ENCODE measurements around the gene TFG.

TFG gene

DNA sequence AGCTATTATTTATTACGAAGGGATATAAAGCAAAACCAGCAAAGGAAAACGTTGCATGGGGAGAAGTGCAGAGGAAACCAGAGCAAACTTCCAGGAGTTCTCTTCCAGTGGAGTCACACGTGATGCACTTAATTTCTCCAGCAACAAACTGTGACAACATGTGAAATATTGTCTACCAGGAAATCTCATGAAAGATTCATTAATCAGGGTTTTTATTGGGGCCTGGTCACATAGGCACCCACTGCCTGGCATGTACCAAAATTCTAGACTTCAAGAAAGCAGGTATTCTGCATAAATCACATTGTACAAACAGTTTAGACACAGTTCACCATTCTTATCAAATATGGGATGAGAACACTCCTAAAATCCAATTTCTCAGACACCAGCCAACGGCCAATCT, 5.4 kb upstream of the TFG start:
- no peak for DNase-seq (ENCODE audit: low read depth in 2 of 3, low spot score in 2 of 3)

DNA sequence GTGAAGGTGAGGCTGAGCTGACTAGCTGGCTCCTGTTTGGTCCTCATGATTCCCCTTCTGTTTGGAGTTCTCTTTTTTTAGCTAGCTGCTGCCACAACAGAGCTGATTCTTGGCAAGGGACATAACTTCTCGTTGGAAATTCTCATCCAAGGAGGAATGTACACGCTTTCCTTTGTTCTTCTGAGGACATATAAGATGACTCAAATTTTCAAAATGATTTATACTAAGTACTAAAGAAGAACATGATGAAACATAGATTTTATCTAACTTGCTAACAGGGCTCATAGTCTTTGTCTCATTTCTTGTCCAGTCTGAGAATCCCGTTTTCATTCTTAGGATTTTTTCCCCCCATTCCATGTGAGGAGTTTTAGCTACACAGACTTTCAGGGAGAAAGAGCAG, 2.9 kb upstream of the TFG start:
- DNase-seq (ENCODE audit: low read depth in 2 of 3, low spot score in 2 of 3) = no peak

DNA sequence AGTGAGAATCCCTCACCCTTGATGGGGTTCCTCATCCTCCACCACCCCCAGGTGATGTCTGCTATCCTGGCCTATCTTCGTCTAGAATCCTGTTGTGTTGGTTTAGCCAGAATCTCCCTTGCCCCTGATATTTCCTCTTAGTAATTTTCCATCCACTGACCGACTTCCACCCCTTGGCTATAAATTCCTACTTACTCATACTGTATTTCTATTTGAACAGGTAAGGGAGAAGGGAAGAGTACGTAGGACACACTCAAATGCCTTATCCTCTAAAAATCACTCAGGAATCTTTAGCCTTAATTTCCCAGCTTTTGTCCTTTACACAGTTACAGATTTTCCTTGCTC, 678 bp upstream of the TFG start:
- no peak for DNase-seq (ENCODE audit: low read depth in 2 of 3, low spot score in 2 of 3)

DNA sequence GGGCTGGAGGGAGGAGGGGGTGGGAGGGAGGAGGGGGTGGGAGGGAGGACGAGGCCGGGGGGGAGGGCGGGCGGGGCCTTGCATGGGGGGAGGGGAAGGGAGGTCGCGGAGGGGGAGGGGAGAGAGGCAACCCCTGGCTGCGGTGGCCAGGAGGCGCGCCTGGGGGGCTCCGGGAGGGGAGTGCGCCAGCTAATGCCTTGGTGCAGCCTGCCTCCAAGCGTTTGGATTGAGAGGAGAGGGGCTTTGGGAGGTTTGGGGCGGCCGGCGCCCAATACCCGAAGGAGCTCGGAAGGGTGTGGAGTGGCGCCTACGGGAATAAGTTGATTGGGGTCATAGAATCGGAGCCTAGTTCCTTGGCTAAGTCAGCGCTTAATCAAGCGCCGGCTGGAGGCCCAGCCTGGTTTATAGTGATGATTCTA, 557 bp downstream of the TFG start:
- peak in 1 of 3 experiments; percentile 14 for DNase-seq (ENCODE audit: low read depth in 2 of 3, low spot score in 2 of 3)

DNA sequence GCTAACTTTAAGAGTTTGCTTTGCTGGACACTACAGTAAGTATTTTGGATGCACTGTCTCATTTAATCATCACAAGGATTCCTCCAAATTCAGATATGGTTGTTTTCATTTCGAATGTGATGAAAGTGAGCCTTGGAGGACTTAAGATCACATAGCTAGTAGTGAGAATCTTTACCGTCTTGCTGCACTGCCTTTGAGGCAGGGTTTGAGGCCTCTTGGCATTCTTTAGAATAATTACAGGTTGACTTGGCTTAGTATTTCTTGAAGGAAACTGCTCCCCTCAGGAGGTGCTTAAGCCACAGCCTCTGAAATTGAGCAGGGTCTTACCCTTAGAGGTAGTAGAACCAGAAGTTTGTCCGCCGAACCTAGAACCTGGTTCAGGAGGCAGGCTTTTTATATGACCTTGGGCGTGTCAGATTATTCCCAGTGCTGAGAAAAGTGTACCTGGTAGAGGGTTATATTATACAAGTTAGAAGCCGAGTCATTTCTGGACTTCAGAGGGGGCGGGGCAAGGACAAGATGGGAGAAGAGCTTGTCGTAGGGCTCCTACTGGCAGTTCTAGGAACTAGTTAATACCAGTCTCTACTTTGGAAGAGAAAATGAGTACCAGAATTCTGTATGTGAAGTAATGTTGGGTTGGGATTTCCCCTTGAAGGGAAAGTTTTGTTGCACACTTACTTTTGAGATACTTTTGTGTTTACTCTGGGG, 1.1 kb downstream of the TFG start:
- peak; percentile 22 to 40 (median 33) for DNase-seq (ENCODE audit: low read depth in 2 of 3, low spot score in 2 of 3)

DNA sequence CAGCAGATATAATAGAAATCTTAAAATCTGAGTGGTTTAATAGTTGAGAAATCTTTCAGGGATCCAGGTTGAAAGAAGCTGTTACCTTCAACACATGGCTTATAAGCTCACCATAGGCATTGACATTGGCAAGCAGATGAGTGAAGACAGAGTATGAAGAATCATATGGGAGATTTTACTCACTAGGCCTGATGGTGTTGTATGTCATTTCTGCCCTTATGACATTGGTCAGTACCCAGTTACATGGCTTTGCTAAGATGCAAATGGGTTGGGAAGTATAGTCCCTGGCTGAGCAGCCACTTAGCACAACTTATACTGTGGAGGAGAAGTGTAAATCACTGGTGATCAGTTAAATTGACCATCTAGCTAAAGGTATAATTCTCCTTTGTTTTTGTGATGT, 5.9 kb downstream of the TFG start:
- DNase-seq (ENCODE audit: low read depth in 2 of 3, low spot score in 2 of 3) = no peak

DNA sequence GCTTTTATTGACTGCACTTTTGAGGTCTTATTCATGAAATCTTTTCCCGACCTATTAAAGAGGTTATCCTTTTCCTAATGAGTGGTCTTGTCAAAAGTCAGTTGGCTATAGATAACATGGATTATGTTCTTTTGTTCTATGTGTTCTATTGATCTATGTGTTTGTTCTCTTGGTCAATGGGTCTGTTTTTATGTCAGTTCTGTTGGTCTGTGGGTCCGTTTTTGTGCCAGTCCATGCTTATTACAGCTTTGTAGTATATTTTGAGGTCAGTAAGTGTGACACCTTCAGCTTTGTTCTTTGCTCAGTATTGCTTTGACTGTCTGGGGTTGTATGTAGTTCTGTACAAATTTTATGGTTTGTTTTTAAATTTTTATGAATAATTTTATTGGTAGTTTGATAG, 7.8 kb downstream of the TFG start:
- DNase-seq (ENCODE audit: low read depth in 2 of 3, low spot score in 2 of 3) = no peak

DNA sequence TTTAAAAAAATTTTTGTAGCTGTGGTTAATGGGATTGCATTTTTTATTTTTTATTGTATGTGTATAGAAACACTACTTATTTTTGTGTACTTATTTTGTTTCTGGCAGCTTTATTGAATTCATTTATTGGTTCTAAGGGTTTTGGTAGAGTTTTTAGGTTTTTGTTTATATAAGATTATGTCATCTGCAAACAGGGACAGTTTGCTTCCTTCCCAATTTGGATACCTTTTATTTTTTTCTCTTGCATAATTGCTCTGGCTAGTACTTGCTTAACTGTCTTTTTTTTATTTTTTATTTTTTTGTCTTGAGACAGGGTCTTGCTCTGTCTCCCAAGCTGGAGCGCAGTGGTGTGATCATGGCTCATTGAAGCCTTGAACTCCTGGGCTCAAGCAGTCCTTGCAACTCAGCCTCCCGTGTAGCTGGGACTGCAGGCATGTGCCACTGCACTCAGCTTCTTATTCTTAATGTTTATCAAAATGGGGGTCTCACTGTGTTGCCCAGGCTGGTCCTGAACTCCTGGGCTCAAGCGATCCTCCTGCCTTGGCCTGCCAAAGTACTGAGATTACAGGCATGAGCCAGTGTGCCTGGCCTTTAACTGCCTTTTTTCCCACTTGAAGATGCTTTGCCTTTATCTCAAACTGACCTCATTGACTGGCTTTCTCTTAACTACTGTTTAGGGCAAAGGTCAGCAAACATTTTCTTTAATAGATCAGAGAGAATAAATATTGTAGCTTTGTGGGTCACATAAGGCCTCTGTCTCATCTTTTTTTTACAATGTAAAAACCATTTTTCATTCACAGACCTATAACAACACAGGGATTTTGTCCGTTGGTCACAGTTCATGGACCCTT, 8.6 kb downstream of the TFG start:
- DNase-seq (ENCODE audit: low read depth in 2 of 3, low spot score in 2 of 3) = no peak

DNA sequence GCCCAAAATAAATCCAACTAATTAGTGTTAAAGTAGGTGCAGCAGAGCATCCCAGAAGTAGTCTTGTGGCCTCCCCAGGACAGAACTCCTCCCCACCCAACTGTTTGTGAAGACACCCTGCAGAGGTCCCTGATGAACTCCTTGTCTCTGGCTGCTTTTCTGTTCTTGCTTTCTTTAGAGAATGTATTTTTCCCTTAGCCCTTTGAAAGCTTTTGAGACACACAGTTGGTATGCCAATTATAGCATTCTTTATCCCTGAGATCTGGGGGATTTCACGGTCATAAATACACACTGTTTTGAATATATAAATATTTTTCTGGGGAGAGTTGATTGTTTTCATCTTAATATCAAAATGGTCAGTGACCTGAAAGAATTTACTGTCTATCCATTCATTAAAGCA, 9.8 kb downstream of the TFG start:
- no peak for DNase-seq (ENCODE audit: low read depth in 2 of 3, low spot score in 2 of 3)

DNA sequence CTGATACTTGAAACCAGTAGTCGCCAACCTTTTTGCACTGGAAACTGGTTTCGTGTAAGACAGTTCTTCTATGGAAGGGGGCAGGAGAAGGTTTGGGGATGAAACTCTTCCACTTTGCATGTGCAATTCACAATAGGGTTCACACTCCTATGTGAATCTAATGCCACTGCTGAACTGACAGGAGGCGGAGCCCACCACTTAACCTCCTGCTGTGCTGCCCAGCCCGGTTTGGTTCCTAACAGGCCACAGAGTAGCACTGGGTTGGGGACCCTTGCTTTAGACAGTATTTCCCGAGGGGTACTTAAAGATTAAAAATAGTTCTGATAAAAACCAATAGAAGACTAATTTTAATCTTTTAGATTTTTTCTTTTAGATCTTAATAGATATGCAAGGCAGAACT, 11.1 kb downstream of the TFG start:
- DNase-seq (ENCODE audit: low read depth in 2 of 3, low spot score in 2 of 3) = no peak

DNA sequence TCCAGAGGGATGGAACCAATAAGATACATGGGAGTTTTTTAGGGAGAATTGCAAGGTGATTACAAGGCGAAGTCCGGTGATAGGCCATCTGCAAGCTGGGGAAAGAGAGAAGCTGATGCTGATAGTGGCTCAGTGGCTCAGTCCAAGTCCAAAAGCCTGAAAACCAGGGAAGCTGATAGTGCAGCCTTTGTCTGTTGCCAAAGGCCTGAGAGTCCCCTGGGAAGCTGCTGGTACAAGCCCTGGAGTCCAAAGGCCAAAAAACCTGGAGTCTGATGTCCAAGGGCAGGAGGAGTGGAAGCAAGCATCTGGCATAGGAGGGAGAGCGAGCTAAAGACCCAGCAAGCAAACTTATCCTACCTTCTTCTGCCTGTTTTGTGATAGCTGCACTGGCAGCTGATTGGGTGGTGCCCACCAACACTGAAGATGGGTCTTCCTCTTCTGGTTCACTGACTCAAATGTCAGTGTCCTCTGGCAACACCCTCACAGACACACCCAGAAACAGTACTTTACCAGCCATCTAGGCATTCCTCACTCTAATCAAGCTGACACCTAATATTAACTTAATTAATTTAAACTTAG, 16.7 kb downstream of the TFG start:
- DNase-seq (ENCODE audit: low read depth in 2 of 3, low spot score in 2 of 3) = no peak

DNA sequence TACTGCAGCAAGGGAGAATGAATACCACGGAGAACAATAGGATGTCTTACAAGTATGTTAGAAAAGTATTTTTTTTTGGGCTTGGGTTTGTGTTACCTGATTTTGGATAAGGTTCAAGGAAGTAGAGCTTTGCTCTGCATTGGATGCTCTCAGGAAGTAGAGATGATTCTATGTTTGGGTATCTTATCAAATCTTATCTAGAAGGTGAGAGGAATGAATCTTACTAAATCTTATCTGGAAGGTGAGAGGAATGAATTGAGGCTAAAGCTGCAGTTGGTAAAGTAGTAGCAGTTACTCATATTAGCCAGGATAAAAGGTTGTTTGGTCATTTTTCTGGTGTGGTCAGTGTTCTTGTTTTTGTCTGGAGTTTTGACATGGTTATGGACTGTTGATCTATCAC, 17.4 kb downstream of the TFG start:
- no peak for DNase-seq (ENCODE audit: low read depth in 2 of 3, low spot score in 2 of 3)

DNA sequence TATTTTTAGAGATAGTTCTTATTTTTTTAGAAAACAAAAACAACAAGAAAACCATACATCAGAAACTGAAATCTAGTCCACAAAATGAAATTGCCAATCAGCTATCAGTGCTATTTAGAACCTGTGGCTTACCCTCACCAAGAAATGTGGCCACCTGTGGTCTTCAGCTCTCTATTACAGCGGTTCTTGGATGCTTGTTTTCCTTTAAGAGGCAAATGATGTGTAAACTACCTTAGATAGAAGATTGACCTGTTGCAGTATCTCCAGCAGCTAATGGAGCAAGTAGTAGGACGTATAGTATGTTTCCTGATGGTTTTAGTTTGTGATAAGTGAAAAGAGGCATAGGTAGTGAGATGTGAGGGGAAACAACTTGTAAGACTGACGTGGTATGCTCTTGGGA, 21.2 kb downstream of the TFG start:
- no peak for DNase-seq (ENCODE audit: low read depth in 2 of 3, low spot score in 2 of 3)

DNA sequence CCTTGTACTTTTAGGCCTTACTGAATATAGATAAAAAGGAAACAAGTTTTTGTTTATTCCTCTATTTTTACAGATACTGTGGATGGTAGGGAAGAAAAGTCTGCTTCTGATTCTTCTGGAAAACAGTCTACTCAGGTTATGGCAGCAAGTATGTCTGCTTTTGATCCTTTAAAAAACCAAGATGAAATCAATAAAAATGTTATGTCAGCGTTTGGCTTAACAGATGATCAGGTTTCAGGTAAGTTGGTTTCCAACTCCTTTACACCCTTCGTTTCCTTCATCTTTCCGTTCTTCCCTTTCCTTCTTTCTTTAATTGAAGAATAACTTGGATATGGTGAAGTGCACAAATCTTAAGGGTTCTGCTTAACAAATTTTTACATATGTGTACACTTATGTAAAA, 23.1 kb downstream of the TFG start:
- no peak for DNase-seq (ENCODE audit: low read depth in 2 of 3, low spot score in 2 of 3)

DNA sequence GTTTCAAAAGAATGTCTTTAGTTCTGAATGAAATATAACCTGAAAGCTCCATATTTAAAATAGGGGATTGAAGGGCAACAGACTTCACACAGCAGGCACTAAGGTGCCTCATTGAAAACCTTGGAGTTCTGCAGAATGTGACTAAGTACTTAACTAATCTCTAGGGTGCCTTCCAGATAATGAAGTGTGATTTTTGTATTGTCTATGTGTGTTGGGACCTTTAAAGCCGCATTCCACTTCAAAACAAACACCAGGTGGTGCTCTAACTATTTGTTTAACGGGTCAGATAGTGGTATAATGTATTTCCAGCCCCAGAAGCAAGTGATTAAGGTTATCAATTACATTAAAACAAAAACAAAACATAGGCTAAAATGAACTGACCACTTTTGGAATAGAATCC, 28.0 kb downstream of the TFG start:
- no peak for DNase-seq (ENCODE audit: low read depth in 2 of 3, low spot score in 2 of 3)

DNA sequence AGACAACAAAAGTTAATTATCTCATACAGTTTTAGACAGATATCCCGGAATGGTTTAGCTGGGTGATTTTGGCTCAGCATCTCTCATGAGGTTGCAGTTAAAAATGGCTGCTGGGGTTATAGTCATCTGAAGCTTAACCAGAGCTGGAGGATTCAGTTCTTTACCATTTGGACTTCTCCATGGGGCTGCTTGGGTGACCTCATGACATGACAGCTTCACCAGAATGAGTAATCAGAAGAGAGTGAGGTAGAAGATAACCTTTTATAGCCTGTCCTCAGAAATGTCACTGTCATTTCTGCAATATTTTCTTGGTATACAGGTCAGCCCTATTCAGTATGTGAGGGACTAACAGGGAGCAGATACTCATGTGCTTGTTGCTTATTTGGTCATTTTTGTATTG, 30.9 kb downstream of the TFG start:
- DNase-seq (ENCODE audit: low read depth in 2 of 3, low spot score in 2 of 3) = no peak

DNA sequence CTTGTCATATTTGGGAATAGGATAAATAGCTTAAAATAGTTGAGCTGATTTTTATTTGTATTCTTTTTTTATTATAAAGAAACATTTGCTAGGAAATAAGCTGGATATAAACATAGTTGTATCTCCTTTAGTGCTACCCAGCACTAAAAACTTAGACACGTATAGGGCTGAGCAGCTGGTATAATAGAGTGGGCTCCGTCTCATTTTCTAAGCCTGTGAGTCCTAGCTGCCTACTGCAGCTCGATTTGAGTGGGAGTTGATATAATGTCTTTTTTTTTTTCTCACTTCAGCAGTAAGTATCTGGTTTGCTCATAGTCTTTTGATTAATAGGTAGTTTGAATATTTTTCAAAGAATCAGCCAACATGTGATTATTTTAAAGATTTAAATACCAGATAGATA, 34.2 kb downstream of the TFG start:
- no peak for DNase-seq (ENCODE audit: low read depth in 2 of 3, low spot score in 2 of 3)

DNA sequence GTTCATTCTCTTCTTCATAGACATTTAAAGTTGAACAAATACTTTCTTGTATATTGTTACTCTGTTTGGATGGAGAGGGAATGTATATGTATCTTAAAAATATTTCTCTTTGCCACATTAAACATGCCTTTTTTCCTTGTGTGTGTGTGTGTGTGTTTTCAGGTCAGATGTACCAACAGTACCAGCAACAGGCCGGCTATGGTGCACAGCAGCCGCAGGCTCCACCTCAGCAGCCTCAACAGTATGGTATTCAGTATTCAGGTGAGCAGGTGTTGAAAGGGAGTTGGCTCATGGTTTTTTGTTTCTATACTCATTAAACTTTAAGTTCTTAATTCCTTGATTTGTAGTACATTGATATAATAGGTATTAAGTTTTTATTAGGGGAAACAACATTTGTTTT, 35.4 kb downstream of the TFG start:
- DNase-seq (ENCODE audit: low read depth in 2 of 3, low spot score in 2 of 3) = no peak

DNA sequence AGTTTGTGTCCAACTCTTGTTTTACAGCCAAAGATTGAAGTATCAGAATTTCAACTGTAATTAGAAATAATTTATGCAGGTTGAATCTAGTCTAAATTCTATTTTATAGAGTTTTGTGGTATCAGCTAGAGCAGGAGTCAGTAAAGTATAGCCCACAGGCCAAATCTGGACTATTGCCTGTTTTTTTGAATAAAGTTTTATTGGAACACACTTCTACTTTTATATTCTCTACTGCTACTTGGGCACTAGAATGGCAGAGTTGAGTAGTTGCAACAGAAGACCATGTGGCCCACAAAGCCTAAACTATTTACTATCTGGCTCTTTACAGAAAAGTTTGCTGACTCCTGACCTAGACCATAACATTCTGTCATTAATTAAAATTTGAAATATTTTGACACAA, 36.3 kb downstream of the TFG start:
- no peak for DNase-seq (ENCODE audit: low read depth in 2 of 3, low spot score in 2 of 3)

DNA sequence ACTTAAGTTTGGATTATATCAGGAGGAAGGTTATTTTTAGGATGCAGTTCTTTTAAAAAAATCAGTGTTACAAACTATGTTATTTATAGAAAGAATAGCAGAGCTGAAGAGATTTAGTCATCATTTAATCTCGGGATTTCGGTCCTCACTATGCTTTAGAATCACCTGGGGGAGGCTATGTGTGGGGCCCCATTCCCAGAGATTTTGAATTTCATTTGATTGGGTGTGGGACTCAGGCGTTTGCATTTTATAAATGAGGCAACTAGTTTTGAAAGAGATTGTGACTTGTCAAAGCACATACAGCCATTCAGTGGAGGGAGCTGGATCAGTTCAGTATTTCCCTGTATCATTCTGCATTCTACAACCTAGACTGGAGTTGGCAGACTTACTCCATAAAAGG, 36.8 kb downstream of the TFG start:
- no peak for DNase-seq (ENCODE audit: low read depth in 2 of 3, low spot score in 2 of 3)

DNA sequence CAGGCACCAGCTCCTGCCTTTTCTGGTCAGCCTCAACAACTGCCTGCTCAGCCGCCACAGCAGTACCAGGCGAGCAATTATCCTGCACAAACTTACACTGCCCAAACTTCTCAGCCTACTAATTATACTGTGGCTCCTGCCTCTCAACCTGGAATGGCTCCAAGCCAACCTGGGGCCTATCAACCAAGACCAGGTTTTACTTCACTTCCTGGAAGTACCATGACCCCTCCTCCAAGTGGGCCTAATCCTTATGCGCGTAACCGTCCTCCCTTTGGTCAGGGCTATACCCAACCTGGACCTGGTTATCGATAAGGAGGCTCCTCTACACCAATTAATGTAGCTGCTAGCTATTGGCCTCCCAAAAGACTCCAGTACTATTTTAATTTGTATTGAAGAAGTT, 38.9 kb downstream of the TFG start:
- no peak for DNase-seq (ENCODE audit: low read depth in 2 of 3, low spot score in 2 of 3)

DNA sequence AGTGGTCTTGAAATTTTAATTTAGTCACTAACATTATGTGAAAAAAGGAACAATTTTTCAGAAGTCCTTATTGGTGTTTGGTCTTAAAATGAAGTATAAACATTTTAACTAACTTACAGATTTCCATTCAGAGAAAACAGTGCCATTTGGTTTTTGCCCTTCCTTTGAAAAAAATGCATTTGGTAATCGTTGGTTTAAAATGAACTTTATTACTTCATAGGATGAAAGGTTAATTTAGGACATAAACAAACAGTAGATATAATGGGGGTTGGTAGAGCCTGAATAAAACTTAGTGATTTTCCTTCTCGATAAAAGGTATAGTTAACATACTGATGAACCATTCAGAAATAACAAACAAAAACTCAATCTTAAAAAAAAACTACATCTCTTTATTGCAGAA, 39.7 kb downstream of the TFG start:
- DNase-seq (ENCODE audit: low read depth in 2 of 3, low spot score in 2 of 3) = no peak

DNA sequence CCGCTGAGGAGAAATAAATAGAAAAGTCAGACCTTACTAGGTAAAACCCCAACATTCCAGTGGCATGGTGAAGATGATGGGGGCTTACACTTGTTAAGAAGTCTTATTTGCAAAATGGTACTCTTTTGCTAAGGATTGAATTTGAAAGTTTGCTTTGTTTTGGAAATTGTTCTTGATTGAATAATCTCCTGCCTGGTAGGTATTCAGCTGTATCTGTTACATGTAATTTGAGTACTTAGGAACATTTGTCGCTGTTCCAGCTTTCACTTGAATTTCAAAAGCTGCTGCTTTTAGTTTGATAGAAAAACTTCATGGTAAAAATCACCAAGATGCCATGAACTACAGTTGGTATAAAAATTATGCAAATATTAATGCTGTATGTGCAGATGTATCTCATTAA, 44.6 kb downstream of the TFG start:
- DNase-seq (ENCODE audit: low read depth in 2 of 3, low spot score in 2 of 3) = no peak

Data from activated CD8-positive, alpha-beta memory T cell treated with anti-CD3 and anti-CD28 coated beads for 48 hours (primary cell).